Stimulated activated naive CD4-positive, alpha-beta T cell treated with Interleukin-2 at 50 U/mL for 16 hours (primary cell): ENCODE measurements around the gene OLFML2A.

Source experiments
- DNase-seq: peaks from one replicate; lab custom pipeline; 2025; lab: John Stamatoyannopoulos, UW

The OLFML2A gene

GRCh38 chr9:124778575-124779367 lies 1.8 kb downstream of the OLFML2A start:
- no peak for DNase-seq

- no peak for DNase-seq
Observed at GRCh38 chr9:124779368-124780059, 2.6 kb downstream of the OLFML2A start.

GRCh38 chr9:124780060-124780756 lies 3.3 kb downstream of the OLFML2A start:
- DNase-seq = no peak

DNA sequence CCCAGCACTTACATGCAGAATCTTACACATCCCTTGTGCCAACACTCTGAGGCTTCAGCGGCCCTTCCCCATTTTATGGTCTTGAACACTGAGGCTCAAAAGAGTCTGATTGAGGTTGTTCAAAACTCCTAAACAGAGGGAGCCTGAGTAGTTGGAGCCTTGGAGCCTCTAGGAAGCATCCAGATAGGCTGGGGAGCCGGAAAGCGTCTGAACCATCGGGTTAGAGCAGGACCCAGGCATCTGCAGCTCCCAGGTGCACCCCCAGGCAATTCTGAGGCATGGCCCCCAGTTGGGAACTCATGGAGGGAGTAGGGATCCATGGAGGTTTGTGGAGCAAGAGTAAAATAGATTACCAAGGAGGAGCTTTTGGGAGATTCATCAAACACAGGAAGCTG lies 3.8 kb downstream of the OLFML2A start:
- DNase-seq = no peak

GRCh38 chr9:124781967-124782660 lies 5.2 kb downstream of the OLFML2A start:
- no peak for DNase-seq

GRCh38 chr9:124782661-124783574 lies 6.0 kb downstream of the OLFML2A start:
- DNase-seq = no peak

DNA sequence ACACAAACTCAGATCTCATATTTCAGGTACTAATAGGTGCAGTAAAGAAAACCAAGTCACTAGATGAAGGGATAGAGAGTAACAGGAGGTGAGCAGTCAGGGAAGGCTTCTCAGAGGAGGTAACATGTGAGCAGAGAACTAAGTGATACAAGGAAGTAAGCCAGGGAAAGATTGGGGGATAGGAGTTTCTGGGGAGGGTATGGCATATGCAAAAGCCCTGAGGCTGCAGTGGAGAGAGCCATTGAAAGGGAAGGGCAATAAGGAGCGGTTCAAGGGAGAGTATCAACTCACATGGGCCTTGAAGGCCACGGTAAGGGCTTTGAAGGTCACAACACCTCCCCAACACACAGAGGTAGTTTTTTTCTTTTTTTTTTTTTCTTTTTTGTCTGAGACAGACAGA lies 6.9 kb downstream of the OLFML2A start:
- DNase-seq = no peak

DNA sequence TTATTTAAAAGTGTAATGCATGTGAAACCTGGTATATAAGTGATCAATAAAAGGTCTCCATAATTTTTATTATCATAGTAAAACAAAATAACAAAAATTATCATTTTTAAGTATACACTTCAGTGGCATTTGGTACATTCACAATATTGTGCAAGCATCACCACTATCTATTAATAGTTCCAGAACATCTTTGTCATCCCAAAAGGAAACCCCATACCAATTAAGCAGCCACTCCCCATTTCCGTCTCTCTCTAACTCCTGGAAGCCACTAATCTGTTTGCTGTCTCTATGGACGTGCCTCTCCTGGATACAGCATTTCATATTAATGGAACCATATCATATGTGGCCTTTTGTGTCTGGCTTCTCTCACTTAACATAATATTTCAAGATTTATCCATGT lies 7.6 kb downstream of the OLFML2A start:
- DNase-seq = no peak

DNA sequence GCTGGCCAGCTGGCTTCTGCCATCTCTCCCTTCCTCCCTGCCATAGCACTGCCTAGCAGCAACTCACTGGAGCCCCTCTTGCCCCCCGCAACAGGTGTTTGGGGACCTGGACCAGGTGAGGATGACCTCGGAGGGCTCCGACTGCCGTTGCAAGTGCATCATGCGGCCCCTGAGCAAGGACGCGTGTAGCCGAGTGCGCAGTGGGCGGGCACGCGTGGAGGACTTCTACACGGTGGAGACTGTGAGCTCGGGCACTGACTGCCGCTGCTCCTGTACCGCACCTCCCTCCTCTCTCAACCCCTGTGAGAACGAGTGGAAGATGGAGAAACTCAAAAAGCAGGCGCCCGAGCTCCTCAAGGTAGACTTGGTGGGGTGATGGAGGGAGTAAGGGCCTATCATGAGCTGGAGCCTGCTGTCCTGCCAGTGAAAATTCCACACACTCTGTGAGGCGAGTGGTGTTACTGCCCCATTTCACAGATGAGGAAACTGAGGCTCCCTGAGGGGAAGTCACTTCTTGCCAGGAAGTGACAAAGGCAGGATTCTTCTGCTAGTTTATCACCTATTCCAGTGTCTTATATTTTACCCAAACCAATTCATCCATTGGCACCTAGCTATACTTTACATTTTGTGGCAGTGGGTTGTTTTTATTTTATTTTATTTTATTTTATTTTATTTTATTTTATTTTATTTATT lies 10.1 kb downstream of the OLFML2A start:
- DNase-seq = no peak

DNA sequence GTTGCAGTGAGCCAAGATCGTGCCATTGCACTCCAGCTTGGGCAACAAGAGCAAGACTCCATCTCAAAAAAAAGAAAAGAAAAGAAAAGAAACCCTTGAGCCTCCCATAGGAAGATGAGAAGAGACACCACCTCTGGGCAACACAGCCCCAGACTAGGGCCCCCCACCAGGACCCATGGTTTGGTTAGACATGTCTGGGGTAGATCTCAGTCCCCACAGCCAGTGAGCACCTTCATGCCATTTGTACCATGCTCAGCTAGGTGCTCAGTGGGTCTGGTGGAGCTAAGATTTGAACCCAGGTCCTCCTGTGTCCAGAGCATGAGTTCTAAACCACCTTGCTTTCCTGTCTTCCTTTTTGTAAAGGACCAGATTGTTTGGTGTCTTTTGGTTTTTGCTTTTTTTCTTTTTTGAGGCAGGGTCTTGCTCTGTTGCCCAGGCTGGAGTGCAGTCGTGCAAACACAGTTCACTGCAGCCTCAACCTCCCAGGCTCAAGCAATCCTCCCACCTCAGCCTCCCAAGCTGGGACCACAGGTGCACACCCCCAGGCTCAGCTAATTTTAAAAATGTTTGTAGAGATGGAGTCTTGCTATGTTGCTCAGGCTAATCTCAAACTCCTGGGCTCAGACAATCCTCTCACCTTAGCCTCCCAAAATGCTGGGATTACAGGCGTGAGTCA lies 11.7 kb downstream of the OLFML2A start:
- DNase-seq = no peak

DNA sequence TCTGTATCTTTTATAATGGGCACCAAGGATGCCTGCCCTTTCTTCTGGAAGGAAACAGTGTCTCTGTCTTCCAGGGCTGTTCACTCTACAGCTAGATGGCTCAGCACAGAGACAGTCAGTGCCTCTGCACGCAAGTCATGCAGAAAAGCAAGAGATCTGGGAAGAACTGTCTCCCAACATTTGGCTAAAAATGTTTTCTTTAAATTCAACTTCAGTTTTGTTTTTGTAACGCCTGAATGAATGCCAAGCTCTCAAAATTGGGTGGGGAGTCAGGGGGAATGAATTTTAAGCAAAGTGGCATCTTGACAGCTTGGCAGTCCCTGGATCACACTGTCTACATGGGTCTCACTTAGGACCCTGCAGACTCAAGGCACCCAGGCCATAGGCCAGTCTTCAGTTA lies 12.6 kb downstream of the OLFML2A start:
- DNase-seq = no peak

GRCh38 chr9:124790301-124790700 lies 13.4 kb downstream of the OLFML2A start:
- DNase-seq = no peak

- DNase-seq = no peak
Observed at GRCh38 chr9:124790801-124791505, 14.0 kb downstream of the OLFML2A start.

DNA sequence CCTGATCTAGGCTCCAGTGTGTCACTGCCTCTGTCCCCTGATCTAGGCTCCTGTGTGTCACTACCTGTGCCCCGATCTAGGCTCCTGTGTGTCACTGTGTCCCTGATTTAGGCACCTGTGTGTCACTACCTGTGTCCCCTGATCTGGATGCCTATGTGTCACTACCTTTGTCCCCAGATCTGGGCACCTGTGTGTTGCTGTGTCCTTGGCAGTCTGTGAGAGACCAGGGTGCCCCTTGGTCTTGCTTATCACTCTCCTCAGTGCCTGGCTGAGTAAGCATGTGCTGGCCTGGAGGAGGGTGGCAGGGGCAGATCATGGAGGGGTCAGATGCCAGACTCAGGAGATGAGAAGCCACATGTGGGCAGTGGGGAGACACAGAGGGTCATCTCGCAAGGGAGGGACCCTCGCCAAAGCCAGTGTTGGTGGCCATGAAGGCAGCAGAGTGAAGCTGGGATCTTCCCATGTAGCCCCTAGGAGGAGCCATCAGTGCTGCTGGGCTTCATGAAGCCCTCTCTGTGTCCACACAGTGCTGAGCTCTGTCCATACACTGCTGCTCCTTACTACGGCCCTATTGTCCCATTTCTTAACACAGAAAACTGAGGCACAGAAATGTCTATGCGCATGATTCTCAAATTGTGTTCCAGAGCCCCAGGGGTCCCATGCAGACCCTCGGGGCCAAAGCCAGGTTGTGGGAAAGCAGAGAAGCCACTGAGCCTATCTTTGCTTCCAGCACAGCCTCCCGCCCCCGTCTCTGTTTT lies 15.5 kb downstream of the OLFML2A start:
- DNase-seq = no peak

GRCh38 chr9:124793015-124793541 lies 16.1 kb downstream of the OLFML2A start:
- DNase-seq = no peak

DNA sequence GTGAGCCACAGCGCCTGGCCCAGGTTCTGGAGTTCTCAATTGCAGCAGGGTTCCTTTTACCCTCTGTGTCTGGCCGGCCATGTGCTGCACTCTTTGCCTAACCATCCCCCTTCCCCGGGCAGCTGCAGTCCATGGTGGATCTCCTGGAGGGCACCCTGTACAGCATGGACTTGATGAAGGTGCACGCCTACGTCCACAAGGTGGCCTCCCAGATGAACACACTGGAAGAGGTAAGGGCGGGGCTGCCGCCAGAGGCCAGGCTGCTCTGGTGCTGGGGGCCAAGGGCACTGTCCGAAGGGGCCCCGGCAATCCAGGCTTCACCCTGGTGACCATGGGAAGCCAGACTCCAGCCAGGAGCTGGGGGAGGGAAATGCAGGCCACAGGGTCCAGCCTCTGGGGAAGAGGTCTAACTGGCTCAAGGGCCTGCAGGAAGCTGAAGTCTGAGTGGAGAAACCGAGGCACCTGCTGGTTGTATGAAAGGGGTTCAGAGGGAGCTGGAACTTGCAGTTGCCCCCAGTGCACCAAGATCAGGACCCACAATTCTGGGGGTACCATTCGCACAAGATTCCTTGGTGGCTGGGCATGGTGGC lies 18.1 kb downstream of the OLFML2A start:
- DNase-seq = no peak

DNA sequence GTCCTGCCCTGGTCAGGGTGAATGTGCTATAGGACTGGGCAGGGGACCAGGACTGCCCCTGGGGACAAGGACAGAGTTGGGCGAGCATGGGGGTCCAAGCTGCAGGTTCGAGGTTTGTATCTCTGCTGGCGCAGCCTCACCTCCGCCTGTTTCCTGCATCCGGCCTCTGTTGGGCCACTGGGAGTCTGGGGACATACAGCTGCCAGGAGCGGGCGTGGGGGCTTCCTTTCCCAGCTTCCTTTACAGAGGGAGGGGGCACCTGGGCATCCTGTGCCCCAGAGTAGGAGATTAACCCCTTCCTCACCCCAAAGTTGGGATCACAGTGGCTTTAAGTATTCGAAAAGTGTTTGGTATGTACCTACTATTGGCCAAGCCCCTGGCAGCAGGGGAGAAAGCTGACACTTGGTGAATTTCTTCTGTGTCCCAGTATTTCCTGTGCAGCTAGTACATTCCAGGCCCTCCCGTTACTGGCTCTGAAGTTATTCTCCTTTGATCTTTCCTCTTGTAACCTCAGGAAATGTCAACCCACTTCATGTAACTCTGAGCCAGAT lies 19.0 kb downstream of the OLFML2A start:
- no peak for DNase-seq
